Measurements from ENCODE around the gene RNF187.

- TF ChIP-seq, protein P1, sequence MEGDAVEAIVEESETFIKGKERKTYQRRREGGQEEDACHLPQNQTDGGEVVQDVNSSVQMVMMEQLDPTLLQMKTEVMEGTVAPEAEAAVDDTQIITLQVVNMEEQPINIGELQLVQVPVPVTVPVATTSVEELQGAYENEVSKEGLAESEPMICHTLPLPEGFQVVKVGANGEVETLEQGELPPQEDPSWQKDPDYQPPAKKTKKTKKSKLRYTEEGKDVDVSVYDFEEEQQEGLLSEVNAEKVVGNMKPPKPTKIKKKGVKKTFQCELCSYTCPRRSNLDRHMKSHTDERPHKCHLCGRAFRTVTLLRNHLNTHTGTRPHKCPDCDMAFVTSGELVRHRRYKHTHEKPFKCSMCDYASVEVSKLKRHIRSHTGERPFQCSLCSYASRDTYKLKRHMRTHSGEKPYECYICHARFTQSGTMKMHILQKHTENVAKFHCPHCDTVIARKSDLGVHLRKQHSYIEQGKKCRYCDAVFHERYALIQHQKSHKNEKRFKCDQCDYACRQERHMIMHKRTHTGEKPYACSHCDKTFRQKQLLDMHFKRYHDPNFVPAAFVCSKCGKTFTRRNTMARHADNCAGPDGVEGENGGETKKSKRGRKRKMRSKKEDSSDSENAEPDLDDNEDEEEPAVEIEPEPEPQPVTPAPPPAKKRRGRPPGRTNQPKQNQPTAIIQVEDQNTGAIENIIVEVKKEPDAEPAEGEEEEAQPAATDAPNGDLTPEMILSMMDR (IDR thresholded peaks at IDR 0.05) = no peak
- no peak for TF ChIP-seq POLR2AphosphoS5 (IDR thresholded peaks at IDR 0.05; ENCODE audit: low read depth, low read length)
- TF ChIP-seq REST (IDR thresholded peaks at IDR 0.05; ENCODE audit: insufficient read depth in 1 of 2, low read depth in 2 of 2, low read length in 1 of 2) = no peak
- TF ChIP-seq SIN3A (IDR thresholded peaks at IDR 0.05; ENCODE audit: borderline replicate concordance, insufficient read depth, low read depth, low read length) = no peak
- TF ChIP-seq TCF7L2 (IDR thresholded peaks at IDR 0.05; ENCODE audit: low read depth, low read length) = no peak
Observed at GRCh38 chr1:228474507-228474906, 12.7 kb upstream of the RNF187 start.

All from Panc1 (cell line).